ENCODE measurements around the gene KCTD6.

The KCTD6 gene

GRCh38 chr3:58487140-58487886, 4.6 kb upstream of the KCTD6 start:
- H3K9me3 ChIP-seq (ENCODE audit: severe bottlenecking) = no peaks in the 10 kb centered on the region
- H3K27ac ChIP-seq = no peak overlapping the region
- no peak for TF ChIP-seq CTCF (IDR thresholded peaks at IDR 0.05; ENCODE audit: low read depth, low read length)
- no peak for DNase-seq
- H3K4me3 ChIP-seq (ENCODE audit: low read depth, low read length) = no peak overlapping the region
- H3K27me3 ChIP-seq (ENCODE audit: insufficient read depth, low read depth, severe bottlenecking) = no peaks in the 10 kb centered on the region
- no peaks in the 10 kb centered on the region for H3K36me3 ChIP-seq

GRCh38 chr3:58488967-58489366, 2.9 kb upstream of the KCTD6 start:
- Histone ChIP-seq H3K27ac (no peak overlapping the region), H3K36me3 (no peaks in the 10 kb centered on the region), H3K4me3 (ENCODE audit: low read depth, low read length) (no peak overlapping the region), H3K9me3 (ENCODE audit: severe bottlenecking) (no peaks in the 10 kb centered on the region), H3K27me3 (ENCODE audit: insufficient read depth, low read depth, severe bottlenecking) (no peaks in the 10 kb centered on the region)
- DNase-seq = no peak
- TF ChIP-seq CTCF (IDR thresholded peaks at IDR 0.05; ENCODE audit: low read depth, low read length) = no peak

- no peak for DNase-seq
- Histone ChIP-seq H3K9me3 (ENCODE audit: severe bottlenecking) (no peaks in the 10 kb centered on the region), H3K4me3 (ENCODE audit: low read depth, low read length) (peak overlapping the region; percentile 36), H3K36me3 (no peaks in the 10 kb centered on the region), H3K27ac (peak overlapping the region; percentile 47), H3K27me3 (ENCODE audit: insufficient read depth, low read depth, severe bottlenecking) (no peaks in the 10 kb centered on the region)
- no peak for TF ChIP-seq CTCF (IDR thresholded peaks at IDR 0.05; ENCODE audit: low read depth, low read length)
Observed at GRCh38 chr3:58490860-58491501, 915 bp upstream of the KCTD6 start.

- no peak for TF ChIP-seq CTCF (IDR thresholded peaks at IDR 0.05; ENCODE audit: low read depth, low read length)
- Histone ChIP-seq H3K27me3 (ENCODE audit: insufficient read depth, low read depth, severe bottlenecking) (no peaks in the 10 kb centered on the region), H3K4me3 (ENCODE audit: low read depth, low read length) (peak overlapping the region; percentile 58), H3K9me3 (ENCODE audit: severe bottlenecking) (no peaks in the 10 kb centered on the region), H3K27ac (peak overlapping the region; percentile 78), H3K36me3 (no peaks in the 10 kb centered on the region)
- no peak for DNase-seq
Observed at GRCh38 chr3:58492494-58492905, 604 bp downstream of the KCTD6 start.

GRCh38 chr3:58494107-58494506, 2.2 kb downstream of the KCTD6 start:
- peaks cover 3% of the 10 kb centered on the region for H3K36me3 ChIP-seq
- no peaks in the 10 kb centered on the region for H3K27me3 ChIP-seq (ENCODE audit: insufficient read depth, low read depth, severe bottlenecking)
- DNase-seq = no peak
- TF ChIP-seq CTCF (IDR thresholded peaks at IDR 0.05; ENCODE audit: low read depth, low read length) = no peak
- H3K27ac ChIP-seq = no peak overlapping the region
- peak overlapping the region; percentile 58 for H3K4me3 ChIP-seq (ENCODE audit: low read depth, low read length)
- no peaks in the 10 kb centered on the region for H3K9me3 ChIP-seq (ENCODE audit: severe bottlenecking)
